Right atrium auricular region (tissue), 2 donors: ENCODE data around the gene STXBP1. TPM values are rescaled to one million over a fixed set of nuclear protein-coding genes. Genes with fewer than 3 reads are reported as not detected.
A peak's percentile ranks its signal among the peaks of the same experiment; 100 is the strongest.

Source experiments
- DNase-seq: peaks from one replicate; pipeline ENCODE4 v3.0.0-alpha.2; 2019; ENCODE audit warnings: low spot score
- H3K27ac ChIP-seq, 2 donors: fragments of 200-600 bp; sonication (generic); 1 replicate in 1 of 2; 2 replicates in 1 of 2; pipeline ENCODE4 v1.5.1; 2016 to 2019
- H3K27me3 ChIP-seq, 2 donors: fragments of 200-600 bp; sonication (generic); one replicate each; pipeline versions ENCODE4 v1.5.1 to v1.6.0; 2017 to 2019
- H3K36me3 ChIP-seq: fragments of 200-600 bp; sonication (generic); one replicate; pipeline ENCODE4 v1.5.1; 2016
- H3K4me1 ChIP-seq, 2 donors: fragments of 200-600 bp; sonication (generic); one replicate each; pipeline versions ENCODE4 v1.5.1 to v1.6.0; 2017 to 2019
- H3K4me3 ChIP-seq, 2 donors: fragments of 200-600 bp; sonication (generic); 1 replicate in 1 of 2; 2 replicates in 1 of 2; pipeline ENCODE4 v1.5.1; 2017 to 2019; ENCODE audit warnings: mild to moderate bottlenecking in 1 of 2, moderate library complexity in 1 of 2
- H3K9me3 ChIP-seq, 2 donors: fragments of 200-600 bp; sonication (generic); one replicate each; pipeline ENCODE4 v1.5.1; 2019
- total RNA-seq, 2 donors: library from RNA; depleted of rRNA; stranded (reverse); fragments of >200 nt; gene quantifications; one replicate each; pipeline ENCODE4 v1.1.0, GENCODE V29; 2016
- TF ChIP-seq, protein P1 (sequence below), 2 donors: fragments of 200-600 bp; sonication (generic); IDR thresholded peaks; one replicate each; pipeline ENCODE4 v1.5.1; 2019; ENCODE audit warnings: antibody characterized with exemption in 2 of 2

Gene STXBP1
- total RNA-seq, 2 donors from 2014 or later, result 44.9 to 72.8 TPM

DNA sequence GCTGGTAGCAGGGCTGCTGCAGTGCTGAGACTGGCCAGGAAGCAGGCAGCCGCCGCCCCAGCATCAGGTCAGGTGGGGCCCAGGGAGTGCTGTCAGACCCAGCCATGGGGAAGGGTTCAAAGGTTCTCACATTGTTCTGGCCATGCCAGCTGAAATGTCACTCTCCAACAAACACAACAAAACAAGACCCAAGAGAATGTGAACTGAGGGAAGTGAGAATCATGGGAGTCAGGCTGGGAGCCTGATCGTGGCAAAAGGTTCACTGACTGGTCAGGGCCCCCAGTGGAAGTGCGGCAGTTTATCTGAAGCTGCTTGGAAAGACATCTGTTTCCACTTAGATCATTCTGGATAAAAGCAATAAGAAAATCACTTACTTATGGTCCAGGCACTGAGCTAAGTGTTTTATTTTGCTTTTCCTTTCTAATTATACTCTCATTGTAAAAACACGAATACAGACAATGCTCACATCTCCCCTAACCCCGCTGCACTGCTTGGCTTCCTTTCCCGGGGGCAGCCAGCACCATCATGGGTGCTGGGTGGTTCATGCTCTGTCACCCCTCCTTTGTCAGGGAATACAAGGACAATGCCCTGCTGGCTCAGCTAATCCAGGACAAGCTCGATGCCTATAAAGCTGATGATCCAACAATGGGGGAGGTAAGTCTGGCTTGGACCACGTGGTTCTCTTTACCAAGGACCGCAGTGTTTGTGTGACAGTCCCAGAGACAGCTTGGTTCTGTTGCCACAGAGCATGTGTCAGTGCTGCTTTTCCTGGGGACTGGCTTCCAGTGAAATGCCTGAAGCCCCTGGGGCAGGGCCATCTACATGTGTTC, 52.8 kb downstream of the STXBP1 start:
- Histone ChIP-seq H3K27ac (peak overlapping the region in 1 of 2 donors; percentile 0), H3K4me3 (no peak overlapping the region), H3K9me3 (no peaks in the 10 kb centered on the region), H3K4me1 (no peaks in the 10 kb centered on the region), H3K36me3 (peaks cover 63% of the 10 kb centered on the region), H3K27me3 (no peaks in the 10 kb centered on the region)
- TF ChIP-seq, protein P1, sequence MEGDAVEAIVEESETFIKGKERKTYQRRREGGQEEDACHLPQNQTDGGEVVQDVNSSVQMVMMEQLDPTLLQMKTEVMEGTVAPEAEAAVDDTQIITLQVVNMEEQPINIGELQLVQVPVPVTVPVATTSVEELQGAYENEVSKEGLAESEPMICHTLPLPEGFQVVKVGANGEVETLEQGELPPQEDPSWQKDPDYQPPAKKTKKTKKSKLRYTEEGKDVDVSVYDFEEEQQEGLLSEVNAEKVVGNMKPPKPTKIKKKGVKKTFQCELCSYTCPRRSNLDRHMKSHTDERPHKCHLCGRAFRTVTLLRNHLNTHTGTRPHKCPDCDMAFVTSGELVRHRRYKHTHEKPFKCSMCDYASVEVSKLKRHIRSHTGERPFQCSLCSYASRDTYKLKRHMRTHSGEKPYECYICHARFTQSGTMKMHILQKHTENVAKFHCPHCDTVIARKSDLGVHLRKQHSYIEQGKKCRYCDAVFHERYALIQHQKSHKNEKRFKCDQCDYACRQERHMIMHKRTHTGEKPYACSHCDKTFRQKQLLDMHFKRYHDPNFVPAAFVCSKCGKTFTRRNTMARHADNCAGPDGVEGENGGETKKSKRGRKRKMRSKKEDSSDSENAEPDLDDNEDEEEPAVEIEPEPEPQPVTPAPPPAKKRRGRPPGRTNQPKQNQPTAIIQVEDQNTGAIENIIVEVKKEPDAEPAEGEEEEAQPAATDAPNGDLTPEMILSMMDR (IDR thresholded peaks at IDR 0.05), result no peak
- DNase-seq, result no peak

DNA sequence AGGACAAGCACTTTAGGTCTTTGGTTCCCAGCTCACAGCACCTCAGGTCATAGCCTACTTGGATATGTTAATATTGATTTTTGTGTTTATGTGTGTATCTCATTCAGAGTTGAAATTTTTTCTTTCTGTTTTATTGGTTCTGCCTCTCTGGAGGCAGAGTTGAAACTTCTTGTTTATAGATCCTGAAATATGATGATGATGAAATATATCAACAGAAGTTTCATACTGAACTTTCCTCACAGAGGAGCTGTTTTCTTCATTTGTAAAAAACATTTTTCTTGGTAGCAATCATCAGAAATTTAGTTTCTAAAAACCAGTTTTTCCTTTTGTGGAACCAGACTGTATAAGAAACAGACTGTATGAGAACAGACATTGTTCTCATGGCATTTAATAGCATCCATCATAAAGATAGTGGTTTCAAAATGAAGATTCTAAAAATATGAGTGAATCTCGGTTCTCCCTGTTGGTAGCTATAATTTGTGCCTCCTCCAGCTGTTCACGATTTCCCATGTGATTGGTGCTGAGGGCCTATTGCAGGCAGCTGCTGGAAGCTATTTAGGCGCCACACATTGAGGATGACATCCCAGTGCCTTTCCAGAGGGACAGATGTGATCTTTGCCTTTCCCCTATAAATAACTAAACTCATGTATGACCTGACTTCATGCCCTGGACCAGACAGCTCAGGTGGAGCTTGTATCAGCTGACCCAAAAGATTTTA, 55.2 kb downstream of the STXBP1 start:
- Histone ChIP-seq H3K4me1 (no peaks in the 10 kb centered on the region), H3K4me3 (no peak overlapping the region), H3K36me3 (peaks cover 80% of the 10 kb centered on the region), H3K9me3 (no peaks in the 10 kb centered on the region), H3K27me3 (no peaks in the 10 kb centered on the region), H3K27ac (no peak overlapping the region)
- TF ChIP-seq, protein P1 (IDR thresholded peaks at IDR 0.05), result no peak
- DNase-seq, result no peak

DNA sequence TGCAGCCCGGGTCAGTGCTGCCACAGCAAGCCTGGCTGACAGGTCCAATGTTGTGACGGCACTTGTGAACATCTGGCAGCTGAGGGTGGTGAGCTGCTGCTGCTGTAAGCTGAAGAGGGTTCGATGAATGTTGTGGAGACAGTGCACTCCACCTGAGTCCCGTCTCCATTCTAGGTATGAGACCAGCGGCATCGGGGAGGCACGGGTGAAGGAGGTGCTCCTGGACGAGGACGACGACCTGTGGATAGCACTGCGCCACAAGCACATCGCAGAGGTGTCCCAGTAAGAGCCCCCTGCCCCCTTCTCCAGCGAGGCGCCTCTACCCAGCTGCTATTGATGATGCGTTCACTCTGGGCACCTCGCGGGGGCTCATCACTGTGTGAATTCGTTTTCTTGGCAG, 55.8 kb downstream of the STXBP1 start:
- Histone ChIP-seq H3K4me1 (no peaks in the 10 kb centered on the region), H3K4me3 (no peak overlapping the region), H3K9me3 (no peaks in the 10 kb centered on the region), H3K27ac (no peak overlapping the region), H3K27me3 (no peaks in the 10 kb centered on the region), H3K36me3 (peaks cover 80% of the 10 kb centered on the region)
- DNase-seq, result no peak
- TF ChIP-seq, protein P1 (IDR thresholded peaks at IDR 0.05), result no peak

DNA sequence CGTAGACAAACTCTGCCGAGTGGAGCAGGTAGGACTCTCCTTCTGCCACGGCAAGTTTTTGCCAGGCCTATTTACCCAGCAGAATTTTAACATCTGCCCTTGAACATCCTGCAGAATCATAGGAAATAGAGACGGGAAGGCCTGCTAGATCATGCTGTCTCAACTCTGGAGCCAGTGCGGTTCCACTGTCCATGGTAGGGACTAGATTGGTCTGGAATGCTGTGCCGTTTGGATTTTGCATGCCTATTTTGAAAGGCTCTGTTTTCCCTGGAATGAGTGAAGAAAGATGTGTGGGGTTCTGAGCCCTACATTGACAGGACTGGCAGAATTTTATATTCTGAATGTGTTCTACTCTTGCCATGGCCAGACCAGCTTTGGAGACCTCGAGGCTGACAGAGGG, 61.2 kb downstream of the STXBP1 start:
- H3K4me3 ChIP-seq, result no peak overlapping the region
- H3K9me3 ChIP-seq, result no peaks in the 10 kb centered on the region
- peaks cover 71% of the 10 kb centered on the region for H3K36me3 ChIP-seq
- no peaks in the 10 kb centered on the region for H3K4me1 ChIP-seq
- DNase-seq, result no peak
- H3K27me3 ChIP-seq, result no peaks in the 10 kb centered on the region
- no peak overlapping the region for H3K27ac ChIP-seq
- TF ChIP-seq, protein P1 (IDR thresholded peaks at IDR 0.05), result no peak

DNA sequence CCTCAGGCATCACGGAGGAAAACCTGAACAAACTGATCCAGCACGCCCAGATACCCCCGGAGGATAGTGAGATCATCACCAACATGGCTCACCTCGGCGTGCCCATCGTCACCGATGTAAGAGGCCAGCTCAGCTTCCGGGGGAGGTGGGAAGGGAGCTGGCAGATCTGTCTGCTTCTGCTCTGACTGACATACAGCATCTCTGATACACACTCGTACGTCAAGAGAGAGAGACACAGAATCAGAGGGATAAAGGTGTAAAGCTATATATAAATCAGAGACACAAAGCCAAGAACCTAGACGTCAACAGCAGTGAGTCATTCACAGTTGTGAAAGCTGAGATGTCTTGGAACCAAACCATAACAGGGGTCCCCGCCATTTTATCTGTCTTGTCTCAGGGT, 64.6 kb downstream of the STXBP1 start:
- Histone ChIP-seq H3K9me3 (no peaks in the 10 kb centered on the region), H3K27me3 (no peaks in the 10 kb centered on the region), H3K27ac (no peak overlapping the region), H3K4me3 (no peak overlapping the region), H3K36me3 (peaks cover 70% of the 10 kb centered on the region), H3K4me1 (no peaks in the 10 kb centered on the region)
- TF ChIP-seq, protein P1 (IDR thresholded peaks at IDR 0.05), result no peak
- no peak for DNase-seq
